K562 (cell line): ENCODE data around the gene TMCC1. TPM values are rescaled to one million over a fixed set of nuclear protein-coding genes. Genes with fewer than 3 reads are reported as not detected.

ENCODE experiments used
- ATAC-seq: fragments of 200-7000 bp; cut with Tn5 transposase; 3 replicates; pipeline ENCODE4 v1.9.1; 2020; ENCODE audit warnings: moderate library complexity
- BruUV-seq: library from RNA; stranded (reverse); fragments of 400-500 nt; replicated peaks from 2 replicates; lab custom pipeline; 2021; lab: Mats Ljungman, UMichigan
- CTCF ChIA-PET: fragments of 300-600 bp; formaldehyde crosslinking; extraction: SDS; loops from one replicate; lab custom pipeline; 2021; ENCODE audit warnings: low intra/inter-chr PET ratio; lab: Yijun Ruan, JAX
- POLR2A ChIA-PET: fragments of 300-600, 350-650 bp; sonication (Branson Sonifier 250); formaldehyde crosslinking; extraction: SDS; loops from one replicate; lab custom pipeline; 2021; ENCODE audit warnings: antibody characterized with exemption, inconsistent platforms; lab: Yijun Ruan, JAX
- DNase-seq, 4 experiments: peaks; one replicate each; pipeline versions ENCODE4 v3.0.0 to v3.0.0-alpha.2; 2011 to 2018; ENCODE audit warnings: low spot score in 3 of 4, mixed read lengths in 3 of 4; ENCODE audit errors: extremely low read depth in 1 of 4
- FAIRE-seq: peaks from 2 replicates; lab custom pipeline; 2011; peaks lifted over from hg19 to GRCh38; lab: Jason Lieb, UNC
- H2AFZ ChIP-seq: 2 replicates; pipeline ENCODE4 v1.6.0; 2011; ENCODE audit warnings: low read depth, low read length, control low read depth, inconsistent platforms
- H3K27ac ChIP-seq: fragments of 200-600 bp; 3 replicates; pipeline ENCODE4 v1.8.0; 2011; ENCODE audit warnings: low read depth, mild to moderate bottlenecking, control low read depth, inconsistent platforms, low read length, moderate library complexity, mixed read lengths; ENCODE audit errors: extremely low read depth
- H3K27me3 ChIP-seq, 2 experiments: fragments of 300-600 bp in 1 of 2; 2 replicates in 1 of 2; 3 replicates in 1 of 2; pipeline versions ENCODE4 v1.6.0 to v1.8.0; 2011; ENCODE audit warnings: inconsistent platforms in 2 of 2, low read length in 2 of 2, mild to moderate bottlenecking in 1 of 2, mixed read lengths in 1 of 2, moderate library complexity in 1 of 2; ENCODE audit not compliant: control insufficient read depth in 2 of 2, insufficient read depth in 2 of 2
- H3K36me3 ChIP-seq: fragments of 300-600 bp; 3 replicates; pipeline ENCODE4 v1.8.0; 2011; ENCODE audit warnings: mild to moderate bottlenecking, low read length, inconsistent platforms; ENCODE audit not compliant: control insufficient read depth, insufficient read depth
- H3K4me1 ChIP-seq, 2 experiments: fragments of 200-600 bp in 1 of 2; replicated peaks in 1 of 2; 2 replicates in 1 of 2; 3 replicates in 1 of 2; pipeline versions ENCODE4 v1.5.1 to v1.8.0; 2011; ENCODE audit warnings: inconsistent platforms in 2 of 2, low read length in 2 of 2, mild to moderate bottlenecking in 1 of 2, mixed read lengths in 1 of 2, moderate library complexity in 1 of 2; ENCODE audit not compliant: control insufficient read depth in 2 of 2, insufficient read depth in 2 of 2
- H3K4me2 ChIP-seq: 2 replicates; pipeline ENCODE4 v1.6.1; 2011; ENCODE audit warnings: low read length, control low read depth, inconsistent platforms, mixed read lengths; ENCODE audit not compliant: insufficient read depth
- H3K4me3 ChIP-seq: fragments of 200-600 bp; sonication (generic), shearing (Covaris generic); 2 replicates; pipeline ENCODE4 v1.5.1; 2016; ENCODE audit warnings: control low read depth, inconsistent platforms
- H3K79me2 ChIP-seq: fragments of 200-600 bp; 3 replicates; pipeline ENCODE4 v1.8.0; 2011; ENCODE audit warnings: low read length, inconsistent platforms; ENCODE audit not compliant: control insufficient read depth, insufficient read depth
- H3K9ac ChIP-seq, 2 experiments: 2 replicates each; pipeline versions ENCODE4 v1.6.0 to v1.6.1; 2011; ENCODE audit warnings: low read depth in 2 of 2, low read length in 2 of 2, control low read depth in 1 of 2, inconsistent platforms in 1 of 2, mild to moderate bottlenecking in 1 of 2, mixed read lengths in 1 of 2; ENCODE audit not compliant: insufficient read depth in 1 of 2
- H3K9me1 ChIP-seq: one replicate; pipeline ENCODE4 v1.6.0; 2011; ENCODE audit warnings: inconsistent platforms, mild to moderate bottlenecking, low read length, moderate library complexity; ENCODE audit not compliant: control insufficient read depth, insufficient read depth
- H3K9me3 ChIP-seq: replicated peaks from 2 replicates; pipeline ENCODE4 v1.5.1; 2011; ENCODE audit warnings: low read depth, low read length, inconsistent platforms; ENCODE audit not compliant: control insufficient read depth, insufficient read depth
- H4K20me1 ChIP-seq: replicated peaks from 2 replicates; pipeline ENCODE4 v1.6.1; 2011; ENCODE audit warnings: low read length, inconsistent platforms, mixed read lengths; ENCODE audit not compliant: control insufficient read depth, insufficient read depth
- DMBX1 ChIP-seq: fragments of 250-450 bp; sonication (Bioruptor Pico); IDR thresholded peaks from 2 replicates; pipeline ENCODE4 v1.8.0; 2022; ENCODE audit warnings: inconsistent platforms, mild to moderate bottlenecking, moderate library complexity, borderline replicate concordance
- TSC22D4 ChIP-seq: fragments of 450-650 bp; IDR thresholded peaks from 2 replicates; pipeline ENCODE4 v1.6.1; 2016; ENCODE audit warnings: missing genetic modification characterization, missing biosample characterization, control low read depth
- WGBS: fragments of 100-300 bp; shearing (Covaris generic); methylation state at CpG from one replicate; pipeline ENCODE4 v1.1.6; 2016; ENCODE audit warnings: low coverage, mixed read lengths; ENCODE audit not compliant: insufficient coverage; ENCODE audit errors: missing lambda C conversion rate; 5-methylcytosine and 5-hydroxymethylcytosine counted together
- in situ Hi-C: fragments of 300-500 bp; cut with MboI; formaldehyde crosslinking; loops from 4 replicates; pipeline ENCODE4 v1.15.0; 2018; ENCODE audit warnings: inconsistent platforms, mixed read lengths
- intact Hi-C: fragments of 100-400 bp; cut with micrococcal nuclease; formaldehyde crosslinking; loops from 2 replicates; pipeline ENCODE4 v1.14.2; 2022
- polyA plus RNA-seq, 8 experiments: library from polyadenylated mRNA; depleted of rRNA in 4 of 8; stranded (reverse) in 5 of 8; unstranded in 3 of 8; fragments of >200 nt; fragmentation: Nextera tagmentation in 2 of 8; fragmentation: Illumina TruSeq in 1 of 8; extraction: Ambion mirVana in 2 of 8; extraction: Trizol in 1 of 8; gene quantifications; 2 replicates each; pipeline versions ENCODE4 v1.2.1 to v1.2.3, GENCODE V29; 2011 to 2014; ENCODE audit warnings: inconsistent platforms in 1 of 8, missing spikeins in 1 of 8
- total RNA-seq, 7 experiments: library from RNA; depleted of rRNA in 6 of 7; stranded (reverse); fragments of >200 nt in 6 of 7; fragmentation: Illumina TruSeq in 2 of 7; extraction: Trizol in 2 of 7; gene quantifications; 2 replicates each; pipeline versions ENCODE4 v1.2.1 to v1.2.3, GENCODE V29; 2011 to 2021; ENCODE audit warnings: low replicate concordance in 1 of 7
- TF ChIP-seq, protein P1 (sequence below): fragments of 450-650 bp; conservative IDR thresholded peaks from 2 replicates; pipeline ENCODE4 v1.6.1; 2016; ENCODE audit warnings: missing genetic modification characterization, low read depth, mild to moderate bottlenecking, control low read depth, missing compliant biosample characterization

The TMCC1 gene
- total and polyA plus RNA-seq, 9 of the 15 experiments (the other 6 are each of a cell fraction or from before 2014, with no cell fraction given) = 0.89 to 8.7 (median 4.0) TPM

DNA sequence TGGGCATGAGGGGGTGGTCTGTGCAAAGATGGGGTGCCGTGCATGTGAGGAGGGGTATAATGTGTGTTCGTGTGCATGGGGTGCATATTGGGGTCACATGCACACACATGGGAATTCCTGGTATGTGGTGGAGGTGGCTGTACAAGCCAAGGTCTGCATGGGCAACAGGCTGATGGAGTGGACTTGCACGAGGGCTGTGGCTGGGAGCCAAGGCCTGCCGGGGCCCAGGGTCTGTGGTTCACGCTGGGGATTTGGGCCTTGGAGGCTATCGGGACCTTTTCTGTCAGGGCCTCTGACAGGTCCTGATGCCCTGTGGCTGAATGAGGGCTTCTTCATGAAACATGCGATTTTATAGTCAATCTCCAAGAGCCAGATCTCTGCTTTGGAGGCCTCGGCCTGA, 277.2 kb downstream of the TMCC1 start:
- no peaks in the 10 kb centered on the region for H3K79me2 ChIP-seq
- no peak overlapping the region for H2AFZ ChIP-seq
- no peak overlapping the region for H3K4me3 ChIP-seq
- no peak for FAIRE-seq
- H3K4me2 ChIP-seq = no peak overlapping the region
- no peaks in the 10 kb centered on the region for H4K20me1 ChIP-seq
- no peaks in the 10 kb centered on the region for H3K27me3 ChIP-seq
- no peak for ATAC-seq
- TF ChIP-seq, protein P1, sequence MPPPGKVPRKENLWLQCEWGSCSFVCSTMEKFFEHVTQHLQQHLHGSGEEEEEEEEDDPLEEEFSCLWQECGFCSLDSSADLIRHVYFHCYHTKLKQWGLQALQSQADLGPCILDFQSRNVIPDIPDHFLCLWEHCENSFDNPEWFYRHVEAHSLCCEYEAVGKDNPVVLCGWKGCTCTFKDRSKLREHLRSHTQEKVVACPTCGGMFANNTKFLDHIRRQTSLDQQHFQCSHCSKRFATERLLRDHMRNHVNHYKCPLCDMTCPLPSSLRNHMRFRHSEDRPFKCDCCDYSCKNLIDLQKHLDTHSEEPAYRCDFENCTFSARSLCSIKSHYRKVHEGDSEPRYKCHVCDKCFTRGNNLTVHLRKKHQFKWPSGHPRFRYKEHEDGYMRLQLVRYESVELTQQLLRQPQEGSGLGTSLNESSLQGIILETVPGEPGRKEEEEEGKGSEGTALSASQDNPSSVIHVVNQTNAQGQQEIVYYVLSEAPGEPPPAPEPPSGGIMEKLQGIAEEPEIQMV (tag) = no peak
- TF ChIP-seq DMBX1 (CRISPR knock-in tag) (no peak), TSC22D4 (tag) (no peak)
- H3K9me3 ChIP-seq = no peaks in the 10 kb centered on the region
- ChIA-PET POLR2A (interaction anchor here (0.6 kb wide), 1 partner anchor 97 kb away, joined by 3 read pairs; no protein-coding TSS in a partner anchor), CTCF (no interaction called here)
- H3K4me1 ChIP-seq = peaks cover 10 to 51% of the 10 kb centered on the region in 2 experiments; a peak in 4 of 5 replicates
- no peaks in the 10 kb centered on the region for H3K9me1 ChIP-seq
- intact Hi-C loops = no loop called here
- peak overlapping the region in 1 of 2 experiments; percentile 71; a peak in 1 of 4 replicates for H3K9ac ChIP-seq
- in situ Hi-C loops = no loop called here
- no peak overlapping the region for H3K27ac ChIP-seq
- DNase-seq = no peak
- BruUV-seq = no TSS peak
- H3K36me3 ChIP-seq = no peaks in the 10 kb centered on the region
- 34% methylated on average over 5 of the region's 8 CpGs for WGBS
